C4-2B (cell line): ENCODE measurements around the gene MARVELD3.
"Not testable (repeated sequence)": the region's sequence is repeated elsewhere in the genome, so short reads cannot be mapped to it uniquely, and the experiment has no call there.

Experiments
- H3K27ac ChIP-seq: fragments of 450-650 bp; 2 replicates; pipeline ENCODE4 v1.5.1; 2017
- ZFX ChIP-seq: fragments of 450-650 bp; IDR thresholded peaks from 2 replicates; pipeline ENCODE4 v1.6.1; 2017
- TF ChIP-seq, protein P1 (sequence below): fragments of 450-650 bp; conservative IDR thresholded peaks from 2 replicates; pipeline ENCODE4 v1.5.1; 2017; ENCODE audit warnings: mild to moderate bottlenecking

Gene MARVELD3

DNA sequence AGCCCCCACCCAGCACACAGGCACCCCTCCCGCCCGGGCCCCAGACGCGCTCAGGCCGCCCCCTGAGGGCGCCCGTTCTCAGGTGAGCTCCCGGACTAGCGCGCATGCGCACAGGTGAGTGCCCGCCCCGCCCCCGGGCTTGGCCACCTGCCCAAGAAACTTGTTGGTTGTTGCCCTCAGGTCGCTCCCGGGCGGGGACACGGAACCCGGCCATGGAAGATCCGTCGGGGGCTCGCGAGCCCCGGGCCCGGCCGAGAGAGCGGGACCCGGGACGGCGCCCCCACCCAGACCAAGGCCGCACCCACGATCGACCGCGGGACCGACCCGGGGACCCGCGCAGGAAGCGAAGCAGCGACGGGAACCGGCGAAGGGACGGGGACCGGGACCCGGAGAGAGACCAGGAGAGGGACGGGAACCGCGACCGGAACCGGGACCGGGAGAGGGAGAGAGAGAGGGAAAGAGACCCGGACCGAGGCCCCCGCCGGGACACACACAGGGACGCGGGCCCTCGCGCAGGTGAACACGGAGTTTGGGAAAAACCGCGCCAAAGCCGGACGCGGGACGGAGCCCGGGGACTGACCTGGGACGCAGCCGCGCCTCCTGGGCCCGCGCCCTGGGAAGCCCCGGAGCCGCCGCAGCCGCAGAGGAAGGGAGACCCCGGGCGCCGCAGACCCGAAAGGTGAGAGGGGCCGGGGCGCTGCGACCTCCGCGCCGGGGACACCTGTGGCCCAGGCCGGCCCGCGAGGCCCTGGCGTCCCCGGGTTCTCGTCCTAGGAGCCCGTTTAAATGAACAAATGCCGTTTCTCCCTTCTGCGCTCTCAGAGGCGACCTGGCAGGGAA, at the start of gene MARVELD3:
Gene MARVELD3 (plus strand): TSS at position 167 of the 840 bp plus-strand sequence. CDS start 46 bp downstream, at position 213.
- peak within 1 kb of the TSS; percentile 84 for H3K27ac ChIP-seq
- peak; percentile 70 for TF ChIP-seq ZFX
- TF ChIP-seq, protein P1, sequence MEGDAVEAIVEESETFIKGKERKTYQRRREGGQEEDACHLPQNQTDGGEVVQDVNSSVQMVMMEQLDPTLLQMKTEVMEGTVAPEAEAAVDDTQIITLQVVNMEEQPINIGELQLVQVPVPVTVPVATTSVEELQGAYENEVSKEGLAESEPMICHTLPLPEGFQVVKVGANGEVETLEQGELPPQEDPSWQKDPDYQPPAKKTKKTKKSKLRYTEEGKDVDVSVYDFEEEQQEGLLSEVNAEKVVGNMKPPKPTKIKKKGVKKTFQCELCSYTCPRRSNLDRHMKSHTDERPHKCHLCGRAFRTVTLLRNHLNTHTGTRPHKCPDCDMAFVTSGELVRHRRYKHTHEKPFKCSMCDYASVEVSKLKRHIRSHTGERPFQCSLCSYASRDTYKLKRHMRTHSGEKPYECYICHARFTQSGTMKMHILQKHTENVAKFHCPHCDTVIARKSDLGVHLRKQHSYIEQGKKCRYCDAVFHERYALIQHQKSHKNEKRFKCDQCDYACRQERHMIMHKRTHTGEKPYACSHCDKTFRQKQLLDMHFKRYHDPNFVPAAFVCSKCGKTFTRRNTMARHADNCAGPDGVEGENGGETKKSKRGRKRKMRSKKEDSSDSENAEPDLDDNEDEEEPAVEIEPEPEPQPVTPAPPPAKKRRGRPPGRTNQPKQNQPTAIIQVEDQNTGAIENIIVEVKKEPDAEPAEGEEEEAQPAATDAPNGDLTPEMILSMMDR, result peak; percentile 58

- no peak for TF ChIP-seq ZFX
- TF ChIP-seq, protein P1, result no peak
- H3K27ac ChIP-seq, result no peak within 1 kb of the TSS
Measured at GRCh38 chr16:71576971-71577370, 49.0 kb upstream of the MARVELD3 start, which contains the start of gene TAT. Gene TAT (minus strand): TSS chr16:71577092. CDS start chr16:71576415, 677 bp downstream.

- H3K27ac ChIP-seq, result not testable (repeated sequence)
Measured at GRCh38 chr16:71582553-71582848, 43.5 kb upstream of the MARVELD3 start.

DNA sequence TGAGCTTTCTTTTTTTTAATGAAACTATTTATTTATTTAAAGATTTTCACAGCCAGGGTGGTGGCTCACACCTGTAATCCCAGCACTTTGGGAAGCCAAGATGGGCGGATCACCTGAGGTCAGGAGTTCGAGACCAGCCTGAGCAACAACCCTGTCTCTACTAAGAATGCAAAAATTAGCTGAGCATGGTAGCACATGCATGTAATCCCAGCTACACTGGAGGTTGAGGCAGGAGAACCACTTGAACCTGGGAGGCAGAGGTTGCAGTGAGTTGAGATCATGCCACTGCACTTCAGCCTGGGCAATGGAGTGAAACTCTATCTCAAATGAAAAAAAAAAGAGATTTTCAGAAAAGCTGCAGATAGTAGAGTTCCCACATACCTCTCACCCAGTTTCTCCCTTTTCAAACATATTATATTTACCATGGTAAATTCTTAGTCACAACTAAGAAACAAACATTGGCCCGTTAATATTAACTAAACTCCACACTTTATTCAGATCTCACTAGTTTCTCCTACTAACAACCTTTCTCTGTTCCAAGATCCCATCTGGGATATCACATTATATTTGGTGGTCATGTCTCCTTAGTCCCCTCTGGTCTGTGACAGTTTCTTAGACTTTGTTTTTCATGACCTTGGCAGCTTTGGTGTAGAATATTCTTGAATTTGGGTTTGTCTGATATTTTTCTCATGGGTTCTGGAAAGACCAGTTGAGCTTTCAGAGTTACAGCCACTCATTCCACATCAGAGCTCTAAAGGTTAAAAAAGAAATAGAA, 41.3 kb upstream of the MARVELD3 start:
- H3K27ac ChIP-seq, result peak overlapping the region; percentile 56; the same call in 1 of the 2 replicates
- TF ChIP-seq, protein P1, result no peak
- no peak for TF ChIP-seq ZFX

DNA sequence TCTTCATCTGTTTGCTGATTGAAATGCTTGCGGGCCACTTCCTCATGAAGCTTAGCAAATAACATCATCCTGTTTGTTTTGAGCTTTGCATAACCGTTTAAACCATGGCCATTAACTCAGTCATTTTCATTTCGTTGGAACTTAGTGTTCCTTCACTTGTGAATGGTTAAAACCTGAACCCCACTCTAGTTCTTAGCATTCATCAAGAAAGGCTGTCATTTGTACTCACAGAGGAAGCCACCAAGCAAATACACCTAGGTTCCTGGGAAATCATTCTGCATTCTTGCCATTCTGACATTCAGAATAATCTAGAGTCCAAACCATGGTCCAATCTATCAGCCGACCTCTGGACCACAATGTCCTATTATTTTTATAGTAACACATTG, 40.7 kb upstream of the MARVELD3 start:
- TF ChIP-seq, protein P1, result no peak
- no peak for TF ChIP-seq ZFX
- H3K27ac ChIP-seq, result no peak overlapping the region

- not testable (repeated sequence) for H3K27ac ChIP-seq
Measured at GRCh38 chr16:71589334-71589733, 36.6 kb upstream of the MARVELD3 start.

DNA sequence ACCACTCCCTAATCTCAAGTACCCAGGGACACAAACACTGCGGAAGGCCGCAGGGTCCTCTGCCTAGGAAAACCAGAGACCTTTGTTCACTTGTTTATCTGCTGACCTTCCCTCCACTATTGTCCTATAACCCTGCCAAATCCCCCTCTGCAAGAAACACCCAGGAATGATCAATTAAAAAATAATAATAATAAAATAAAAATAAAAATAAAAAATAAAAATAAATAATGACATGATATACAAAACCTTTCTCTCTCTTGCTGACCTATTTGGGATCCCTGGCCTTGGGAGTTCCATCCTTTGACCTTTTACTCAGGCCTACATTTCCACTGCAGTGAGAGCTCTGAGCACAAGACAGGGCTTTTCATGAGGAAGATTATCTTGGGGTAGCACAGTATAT, 35.9 kb upstream of the MARVELD3 start:
- H3K27ac ChIP-seq, result not testable (repeated sequence)

GRCh38 chr16:71590584-71590983, 35.4 kb upstream of the MARVELD3 start:
- H3K27ac ChIP-seq, result no peak overlapping the region
- TF ChIP-seq, protein P1, result no peak
- TF ChIP-seq ZFX, result no peak

GRCh38 chr16:71591917-71592316, 34.1 kb upstream of the MARVELD3 start:
- no peak for TF ChIP-seq ZFX
- TF ChIP-seq, protein P1, result no peak
- H3K27ac ChIP-seq, result no peak overlapping the region; the same call in 1 of the 2 replicates
